BJ (cell line): ENCODE measurements around the gene HID1. TPM values are rescaled to one million over a fixed set of nuclear protein-coding genes. Genes with fewer than 3 reads are reported as not detected.
"Not testable (repeated sequence)": the region's sequence is repeated elsewhere in the genome, so short reads cannot be mapped to it uniquely, and the experiment has no call there.

Source experiments
- CTCF ChIA-PET: fragments of 350-600 bp; formaldehyde crosslinking; extraction: SDS; loops from one replicate; lab custom pipeline; 2021; ENCODE audit warnings: antibody characterized with exemption, inconsistent platforms; lab: Yijun Ruan, JAX
- POLR2A ChIA-PET: fragments of 300-600 bp; sonication (Branson Sonifier 250); formaldehyde crosslinking; extraction: SDS; loops from one replicate; lab custom pipeline; 2021; ENCODE audit warnings: antibody characterized with exemption; lab: Charles Lee
- DNase-seq: peaks from one replicate; pipeline ENCODE4 v3.0.0-alpha.2; 2011; ENCODE audit warnings: low read depth
- H3K27me3 ChIP-seq: 2 replicates; pipeline ENCODE4 v1.6.0; 2011; ENCODE audit warnings: low read length; ENCODE audit not compliant: control insufficient read depth, insufficient read depth
- H3K36me3 ChIP-seq: 2 replicates; pipeline ENCODE4 v1.5.1; 2011; ENCODE audit warnings: low read length; ENCODE audit not compliant: control insufficient read depth, insufficient read depth
- H3K4me3 ChIP-seq: 2 replicates; pipeline ENCODE4 v1.5.1; 2011; ENCODE audit warnings: low read depth, mild to moderate bottlenecking, control low read depth, low read length
- polyA plus RNA-seq: library from polyadenylated mRNA; depleted of rRNA; stranded (reverse); fragments of >200 nt; gene quantifications from 2 replicates; pipeline ENCODE4 v1.2.3, GENCODE V29; 2011
- TF ChIP-seq, protein P1 (sequence below): IDR thresholded peaks from 2 replicates; pipeline ENCODE4 v1.5.1; 2011; ENCODE audit warnings: low read depth, mild to moderate bottlenecking, control low read depth, inconsistent platforms, low read length, moderate library complexity; ENCODE audit not compliant: insufficient read depth

Gene HID1
- polyA plus RNA-seq, 1 experiment, result 1.8 TPM

- TF ChIP-seq, protein P1, sequence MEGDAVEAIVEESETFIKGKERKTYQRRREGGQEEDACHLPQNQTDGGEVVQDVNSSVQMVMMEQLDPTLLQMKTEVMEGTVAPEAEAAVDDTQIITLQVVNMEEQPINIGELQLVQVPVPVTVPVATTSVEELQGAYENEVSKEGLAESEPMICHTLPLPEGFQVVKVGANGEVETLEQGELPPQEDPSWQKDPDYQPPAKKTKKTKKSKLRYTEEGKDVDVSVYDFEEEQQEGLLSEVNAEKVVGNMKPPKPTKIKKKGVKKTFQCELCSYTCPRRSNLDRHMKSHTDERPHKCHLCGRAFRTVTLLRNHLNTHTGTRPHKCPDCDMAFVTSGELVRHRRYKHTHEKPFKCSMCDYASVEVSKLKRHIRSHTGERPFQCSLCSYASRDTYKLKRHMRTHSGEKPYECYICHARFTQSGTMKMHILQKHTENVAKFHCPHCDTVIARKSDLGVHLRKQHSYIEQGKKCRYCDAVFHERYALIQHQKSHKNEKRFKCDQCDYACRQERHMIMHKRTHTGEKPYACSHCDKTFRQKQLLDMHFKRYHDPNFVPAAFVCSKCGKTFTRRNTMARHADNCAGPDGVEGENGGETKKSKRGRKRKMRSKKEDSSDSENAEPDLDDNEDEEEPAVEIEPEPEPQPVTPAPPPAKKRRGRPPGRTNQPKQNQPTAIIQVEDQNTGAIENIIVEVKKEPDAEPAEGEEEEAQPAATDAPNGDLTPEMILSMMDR, result no peak
- Histone ChIP-seq H3K36me3 (no peaks in the 10 kb centered on the region), H3K27me3 (peaks cover 9% of the 10 kb centered on the region), H3K4me3 (no peak overlapping the region)
- no peak for DNase-seq
- CTCF ChIA-PET, result interaction anchor here (2.9 to 3.7 kb wide), 2 partner anchors 9 to 12 kb away, joined by 16 to 26 read pairs; no protein-coding TSS in a partner anchor
- POLR2A ChIA-PET, result no interaction called here
Observed at GRCh38 chr17:74970395-74970794, 2.2 kb downstream of the HID1 start.

- POLR2A ChIA-PET, H3K4me3 ChIP-seq, H3K27me3 ChIP-seq, DNase-seq, H3K36me3 ChIP-seq: not testable (repeated sequence)
- CTCF ChIA-PET, result interaction anchor here (0.7 to 3.7 kb wide), 4 partner anchors 8 to 601 kb away, joined by 3 to 26 read pairs (median 9); no protein-coding TSS in a partner anchor
Observed at GRCh38 chr17:74969501-74969900, 3.1 kb downstream of the HID1 start.

- no peak for DNase-seq
- CTCF ChIA-PET, result interaction anchor here (1.0 to 3.6 kb wide), 2 partner anchors 10 to 20 kb away, joined by 3 to 15 read pairs; no protein-coding TSS in a partner anchor
- Histone ChIP-seq H3K36me3 (no peaks in the 10 kb centered on the region), H3K27me3 (peaks cover 9% of the 10 kb centered on the region), H3K4me3 (no peak overlapping the region)
- TF ChIP-seq, protein P1, result no peak
- POLR2A ChIA-PET, result interaction anchor here (0.6 kb wide), 1 partner anchor 103 kb away, joined by 9 read pairs; no protein-coding TSS in a partner anchor
Observed at GRCh38 chr17:74968361-74968780, 4.2 kb downstream of the HID1 start.

DNA sequence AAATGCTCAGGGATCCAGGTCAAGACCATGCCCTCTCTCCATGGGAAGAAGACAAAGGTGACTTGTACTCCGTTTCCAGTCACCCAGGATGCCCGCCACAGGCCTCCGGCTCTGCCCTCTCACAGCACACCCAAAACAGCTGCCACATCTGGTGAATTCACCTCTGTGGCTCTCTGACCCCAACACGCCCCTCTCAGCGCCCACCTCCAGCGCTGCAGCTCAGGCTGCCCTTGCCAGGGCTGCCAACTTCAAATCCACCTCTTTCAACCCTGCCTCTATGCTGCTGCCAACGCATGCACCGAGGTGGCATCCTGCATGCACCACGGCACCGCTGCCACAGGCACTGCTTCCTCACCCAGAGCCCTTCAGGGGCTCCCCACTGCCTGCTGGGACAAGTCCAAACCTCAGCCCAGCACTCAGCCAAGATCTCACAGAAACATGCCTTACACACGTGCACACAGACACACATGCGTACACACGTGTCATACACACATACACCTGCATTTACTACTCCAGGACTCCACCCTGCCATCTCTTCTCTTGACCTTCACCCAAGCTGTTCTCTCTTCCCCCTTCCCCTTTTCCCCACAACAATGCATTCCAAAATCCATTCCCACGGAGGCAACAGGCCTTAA is 7.5 kb downstream of the HID1 start:
- DNase-seq, result no peak
- no peaks in the 10 kb centered on the region for H3K36me3 ChIP-seq
- TF ChIP-seq, protein P1, result no peak
- ChIA-PET CTCF (interaction anchor here (5.2 kb wide), 1 partner anchor 46 kb away, joined by 52 read pairs; the partner anchor contains the start of gene MRPL58), POLR2A (no interaction called here)
- H3K27me3 ChIP-seq, result no peaks in the 10 kb centered on the region
- H3K4me3 ChIP-seq, result no peak overlapping the region

DNA sequence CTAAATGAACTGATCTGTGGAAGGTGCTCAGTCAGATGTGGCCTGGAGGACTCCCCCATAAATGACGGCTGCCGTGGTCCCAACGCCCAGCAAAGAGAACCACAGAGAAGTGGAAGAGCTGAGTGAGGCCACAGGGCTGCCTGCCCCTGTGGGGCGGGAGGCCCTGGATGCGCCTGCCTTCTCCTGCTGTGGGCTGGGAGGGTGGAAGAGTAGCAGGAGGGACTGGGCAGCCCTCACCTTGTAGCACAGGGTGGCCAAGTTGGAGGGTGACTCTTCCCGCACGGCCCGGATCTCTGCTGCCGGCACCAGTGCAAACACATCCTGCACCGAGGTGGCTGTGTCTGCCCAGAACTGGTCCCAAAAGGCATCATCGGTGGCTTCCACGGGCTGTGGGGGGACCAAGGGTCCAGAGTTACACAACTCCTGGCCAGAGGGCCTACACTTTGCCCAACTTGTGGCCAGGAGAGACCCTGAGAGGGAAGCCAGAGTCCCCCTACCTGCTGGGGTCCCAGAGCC is 8.3 kb downstream of the HID1 start:
- no peak for DNase-seq
- ChIA-PET POLR2A (no interaction called here), CTCF (interaction anchor here (0.7 to 5.2 kb wide), 6 partner anchors 9 to 238 kb away, joined by 3 to 52 read pairs (median 4); partner anchors contain the start of gene MRPL58)
- Histone ChIP-seq H3K27me3 (no peaks in the 10 kb centered on the region), H3K36me3 (no peaks in the 10 kb centered on the region), H3K4me3 (no peak overlapping the region)
- TF ChIP-seq, protein P1, result no peak
